ENCODE results near the gene FGR. TPM values are rescaled to one million over a fixed set of nuclear protein-coding genes. Genes with fewer than 3 reads are reported as not detected.
A peak's percentile ranks its signal among the peaks of the same experiment; 100 is the strongest.
"Not testable (repeated sequence)": the region's sequence is repeated elsewhere in the genome, so short reads cannot be mapped to it uniquely, and the experiment has no call there.

Gene FGR
- total RNA-seq, 1 donor from 2014 or later, result not detected

DNA sequence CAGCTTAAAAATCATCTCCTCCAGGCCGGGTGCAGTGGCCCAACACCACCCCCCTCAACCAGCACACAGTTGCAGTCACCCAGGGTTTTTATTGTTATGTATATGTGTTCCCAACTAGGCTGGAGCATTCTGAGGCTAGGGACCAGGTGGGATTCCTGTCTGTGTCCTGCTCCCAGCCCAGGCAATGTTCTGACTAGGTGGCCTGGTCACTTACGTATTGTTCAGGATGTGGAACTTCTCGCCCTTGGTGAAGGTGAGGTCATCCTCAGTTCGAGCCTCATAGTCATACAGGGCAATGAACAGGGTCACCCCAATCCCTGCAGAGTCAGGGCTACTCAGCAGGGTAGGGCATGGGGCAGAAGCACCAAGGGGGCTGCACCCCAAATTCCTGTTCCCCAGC lies 12.2 kb downstream of the FGR start:
- H3K27me3 ChIP-seq, result no peaks in the 10 kb centered on the region
- no peak overlapping the region for H3K4me2 ChIP-seq
- no peak overlapping the region for H3K9ac ChIP-seq
- peaks cover 2% of the 10 kb centered on the region for H3F3A ChIP-seq (ENCODE audit: low read depth)
- Mint-ChIP-seq H3K4me1 (peaks cover 15% of the 10 kb centered on the region), H3K9me3 (no peaks in the 10 kb centered on the region), H3K36me3 (no peaks in the 10 kb centered on the region), H3K27ac (no peak overlapping the region), H3K27me3 (ENCODE audit: insufficient read depth, low read depth) (peaks cover 10% of the 10 kb centered on the region), H3K4me3 (no peak overlapping the region)
- H3K9me3 ChIP-seq (ENCODE audit: low read depth), result no peaks in the 10 kb centered on the region
- H3K27ac ChIP-seq, result no peak overlapping the region
- H3K4me1 ChIP-seq, result no peaks in the 10 kb centered on the region
- no peak for DNase-seq (ENCODE audit: low spot score)
- H4K20me1 ChIP-seq (ENCODE audit: low read depth), result no peaks in the 10 kb centered on the region
- H3K36me3 ChIP-seq, result no peaks in the 10 kb centered on the region
- no peaks in the 10 kb centered on the region for H3K79me2 ChIP-seq (ENCODE audit: low read depth)
- H3K4me3 ChIP-seq, result no peak overlapping the region
- no peak overlapping the region for H2AFZ ChIP-seq (replicated peaks)
- no peak for TF ChIP-seq EZH2phosphoT487 (IDR thresholded peaks at IDR 0.05)
- TF ChIP-seq, protein P1, sequence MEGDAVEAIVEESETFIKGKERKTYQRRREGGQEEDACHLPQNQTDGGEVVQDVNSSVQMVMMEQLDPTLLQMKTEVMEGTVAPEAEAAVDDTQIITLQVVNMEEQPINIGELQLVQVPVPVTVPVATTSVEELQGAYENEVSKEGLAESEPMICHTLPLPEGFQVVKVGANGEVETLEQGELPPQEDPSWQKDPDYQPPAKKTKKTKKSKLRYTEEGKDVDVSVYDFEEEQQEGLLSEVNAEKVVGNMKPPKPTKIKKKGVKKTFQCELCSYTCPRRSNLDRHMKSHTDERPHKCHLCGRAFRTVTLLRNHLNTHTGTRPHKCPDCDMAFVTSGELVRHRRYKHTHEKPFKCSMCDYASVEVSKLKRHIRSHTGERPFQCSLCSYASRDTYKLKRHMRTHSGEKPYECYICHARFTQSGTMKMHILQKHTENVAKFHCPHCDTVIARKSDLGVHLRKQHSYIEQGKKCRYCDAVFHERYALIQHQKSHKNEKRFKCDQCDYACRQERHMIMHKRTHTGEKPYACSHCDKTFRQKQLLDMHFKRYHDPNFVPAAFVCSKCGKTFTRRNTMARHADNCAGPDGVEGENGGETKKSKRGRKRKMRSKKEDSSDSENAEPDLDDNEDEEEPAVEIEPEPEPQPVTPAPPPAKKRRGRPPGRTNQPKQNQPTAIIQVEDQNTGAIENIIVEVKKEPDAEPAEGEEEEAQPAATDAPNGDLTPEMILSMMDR (IDR thresholded peaks at IDR 0.05), result no peak
- TF ChIP-seq EZH2 (IDR thresholded peaks at IDR 0.05), result no peak

DNA sequence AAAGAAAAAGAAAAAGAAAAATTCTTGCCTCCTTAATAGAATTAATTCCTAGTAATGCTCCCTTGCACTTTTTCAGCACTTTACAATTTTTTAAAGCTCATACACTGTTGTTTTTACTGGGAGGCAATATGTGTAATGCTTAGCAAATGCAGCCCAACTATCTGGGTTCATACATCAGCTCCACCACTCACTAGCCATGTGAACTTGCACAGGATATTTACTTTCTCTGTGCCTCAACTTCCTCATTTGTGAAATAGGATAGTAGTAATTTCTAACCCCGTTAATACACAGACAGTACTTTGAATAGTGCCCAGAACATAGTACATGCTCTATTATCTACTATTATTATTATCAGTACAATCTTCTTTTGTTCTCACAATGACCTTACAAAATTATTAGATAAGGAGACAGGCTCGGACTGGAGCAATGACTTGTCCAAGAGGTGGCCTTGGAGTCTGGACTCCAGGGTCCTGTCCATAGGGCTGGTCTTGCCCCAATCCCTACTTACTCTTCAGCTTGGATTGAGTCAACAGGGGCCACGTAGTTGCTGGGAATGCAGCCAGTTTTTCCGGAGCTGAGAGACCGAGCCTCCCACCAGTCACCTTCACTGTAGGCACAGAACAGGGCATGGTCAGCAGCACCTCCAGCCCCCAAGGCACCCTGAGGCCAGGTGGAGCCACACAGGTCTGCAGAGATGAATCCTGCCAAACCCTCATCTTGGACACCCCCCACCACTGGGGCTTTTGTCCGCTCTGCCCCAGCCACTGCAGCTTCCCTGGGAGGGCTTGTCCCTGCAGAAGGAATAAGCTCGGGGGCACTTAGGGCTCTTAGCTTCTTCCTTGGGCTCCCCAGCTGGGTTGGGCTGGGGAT lies 13.7 kb downstream of the FGR start:
- peaks cover 10% of the 10 kb centered on the region for H3K4me1 Mint-ChIP-seq
- Histone ChIP-seq H4K20me1 (ENCODE audit: low read depth) (no peaks in the 10 kb centered on the region), H3K27me3 (no peaks in the 10 kb centered on the region), H3K4me3 (no peak overlapping the region), H3K4me2 (no peak overlapping the region), H3F3A (ENCODE audit: low read depth) (peaks cover 2% of the 10 kb centered on the region), H3K79me2 (ENCODE audit: low read depth) (no peaks in the 10 kb centered on the region), H3K36me3 (no peaks in the 10 kb centered on the region), H2AFZ (replicated peaks) (no peak overlapping the region), H3K27ac (no peak overlapping the region), H3K9ac (no peak overlapping the region), H3K9me3 (ENCODE audit: low read depth) (no peaks in the 10 kb centered on the region), H3K4me1 (no peaks in the 10 kb centered on the region)
- peaks cover 4% of the 10 kb centered on the region for H3K27me3 Mint-ChIP-seq (ENCODE audit: insufficient read depth, low read depth)
- TF ChIP-seq EZH2phosphoT487 (IDR thresholded peaks at IDR 0.05), result no peak
- TF ChIP-seq EZH2 (IDR thresholded peaks at IDR 0.05), result no peak
- TF ChIP-seq, protein P1 (IDR thresholded peaks at IDR 0.05), result no peak
- H3K36me3 Mint-ChIP-seq, result no peaks in the 10 kb centered on the region
- H3K4me3 Mint-ChIP-seq, result no peak overlapping the region
- H3K9me3 Mint-ChIP-seq, result no peaks in the 10 kb centered on the region
- no peak for DNase-seq (ENCODE audit: low spot score)
- H3K27ac Mint-ChIP-seq, result no peak overlapping the region

DNA sequence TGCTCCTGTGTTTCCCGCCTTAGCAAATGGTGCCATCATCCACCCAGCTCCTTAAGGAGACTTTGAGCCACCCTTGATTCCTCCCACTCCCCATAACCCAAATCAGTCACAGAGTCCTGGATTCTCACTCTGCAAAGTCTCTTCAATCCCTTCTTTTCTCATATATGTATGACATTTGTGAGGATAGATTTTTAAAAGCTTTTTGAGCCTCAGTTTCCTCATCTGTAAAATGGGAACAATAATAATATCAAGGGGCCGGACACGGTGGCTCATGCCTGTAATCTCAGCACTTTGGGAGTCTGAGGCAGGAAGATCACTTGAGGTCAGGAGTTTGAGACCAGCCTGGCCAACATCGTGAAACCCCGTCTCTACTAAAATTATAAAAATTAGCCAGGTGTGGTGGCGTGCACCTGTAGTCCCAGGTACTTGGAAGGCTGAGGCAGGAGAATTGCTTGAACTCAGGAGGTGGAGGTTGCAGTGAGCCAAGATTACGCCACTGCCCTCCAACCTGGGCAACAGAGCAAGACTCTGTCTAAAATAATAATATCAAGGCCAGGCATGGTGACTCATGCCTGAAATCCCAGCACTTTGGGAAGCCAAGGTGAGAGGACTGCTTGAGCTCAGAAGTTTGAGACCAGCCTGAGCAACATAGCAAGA lies 15.1 kb downstream of the FGR start:
- H3K4me1 ChIP-seq; DNase-seq (ENCODE audit: low spot score); H3K4me3 Mint-ChIP-seq; H3K36me3 ChIP-seq; H3K27ac ChIP-seq; H2AFZ ChIP-seq (replicated peaks); H3K9ac ChIP-seq; H3K9me3 ChIP-seq (ENCODE audit: low read depth); H3K9me3 Mint-ChIP-seq; H3K27me3 Mint-ChIP-seq (ENCODE audit: insufficient read depth, low read depth); H3K36me3 Mint-ChIP-seq; H3K4me2 ChIP-seq; H3K79me2 ChIP-seq (ENCODE audit: low read depth); H3K4me3 ChIP-seq; H4K20me1 ChIP-seq (ENCODE audit: low read depth): not testable (repeated sequence)
- Mint-ChIP-seq H3K4me1 (peaks cover 14% of the 10 kb centered on the region), H3K27ac (peak overlapping the region; percentile 74)
- Histone ChIP-seq H3K27me3 (peaks cover 13% of the 10 kb centered on the region), H3F3A (ENCODE audit: low read depth) (peaks cover 14% of the 10 kb centered on the region)
